DMS 273 treated with DMSO at 0.1 percent for 48 hours (cell line): ENCODE measurements around the gene KIAA1958.
"Not testable (repeated sequence)": the region's sequence is repeated elsewhere in the genome, so short reads cannot be mapped to it uniquely, and the experiment has no call there.

Experiments
- DNase-seq: peaks from one replicate; lab custom pipeline; 2025; lab: John Stamatoyannopoulos, UW

The KIAA1958 gene

GRCh38 chr9:112489876-112490666 lies 3.4 kb downstream of the KIAA1958 start:
- no peak for DNase-seq

GRCh38 chr9:112493393-112494137 lies 6.9 kb downstream of the KIAA1958 start:
- DNase-seq = no peak

GRCh38 chr9:112494153-112494552 lies 7.5 kb downstream of the KIAA1958 start:
- no peak for DNase-seq

- no peak for DNase-seq
Measured at GRCh38 chr9:112495614-112496013, 9.0 kb downstream of the KIAA1958 start.

GRCh38 chr9:112496074-112496722 lies 9.6 kb downstream of the KIAA1958 start:
- DNase-seq = no peak

- DNase-seq = no peak
Measured at GRCh38 chr9:112500842-112501241, 14.2 kb downstream of the KIAA1958 start.

GRCh38 chr9:112501287-112501686 lies 14.7 kb downstream of the KIAA1958 start:
- DNase-seq = no peak

- DNase-seq = no peak
Measured at GRCh38 chr9:112502175-112502946, 15.7 kb downstream of the KIAA1958 start.

- no peak for DNase-seq
Measured at GRCh38 chr9:112503170-112503569, 16.5 kb downstream of the KIAA1958 start.

GRCh38 chr9:112505086-112505485 lies 18.5 kb downstream of the KIAA1958 start:
- no peak for DNase-seq

- DNase-seq = no peak
Measured at GRCh38 chr9:112505607-112506006, 19.0 kb downstream of the KIAA1958 start.

- DNase-seq = no peak
Measured at GRCh38 chr9:112506571-112506970, 19.9 kb downstream of the KIAA1958 start.

- no peak for DNase-seq
Measured at GRCh38 chr9:112507001-112507680, 20.5 kb downstream of the KIAA1958 start.

- no peak for DNase-seq
Measured at GRCh38 chr9:112508377-112508776, 21.8 kb downstream of the KIAA1958 start.

- not testable (repeated sequence) for DNase-seq
Measured at GRCh38 chr9:112512377-112512776, 25.8 kb downstream of the KIAA1958 start.

GRCh38 chr9:112516769-112517168 lies 30.1 kb downstream of the KIAA1958 start:
- no peak for DNase-seq

- DNase-seq = no peak
Measured at GRCh38 chr9:112520069-112520468, 33.4 kb downstream of the KIAA1958 start.

GRCh38 chr9:112520656-112521055 lies 34.0 kb downstream of the KIAA1958 start:
- DNase-seq = peak; percentile 40

- DNase-seq = no peak
Measured at GRCh38 chr9:112526973-112527372, 40.3 kb downstream of the KIAA1958 start.

- no peak for DNase-seq
Measured at GRCh38 chr9:112527959-112528358, 41.3 kb downstream of the KIAA1958 start.

GRCh38 chr9:112529316-112529715 lies 42.7 kb downstream of the KIAA1958 start:
- DNase-seq = no peak
